Ascending aorta (tissue), 2 donors: ENCODE measurements around the gene TBX3. TPM values are rescaled to one million over a fixed set of nuclear protein-coding genes. Genes with fewer than 3 reads are reported as not detected.

ENCODE experiments used
- DNase-seq, 2 donors: peaks; one replicate each; pipeline ENCODE4 v3.0.0-alpha.2; 2019; ENCODE audit warnings: low spot score in 2 of 2
- H3K27ac ChIP-seq, 2 donors: fragments of 200-600 bp; sonication (generic); one replicate each; pipeline ENCODE4 v1.5.1; 2016 to 2017; ENCODE audit warnings: mild to moderate bottlenecking in 1 of 2
- H3K27me3 ChIP-seq: fragments of 200-600 bp; sonication (generic); one replicate; pipeline ENCODE4 v1.5.1; 2017
- H3K36me3 ChIP-seq, 2 donors: fragments of 200-600 bp; sonication (generic); one replicate each; pipeline ENCODE4 v1.5.1; 2016
- H3K4me1 ChIP-seq, 2 donors: fragments of 200-600 bp; sonication (generic); one replicate each; pipeline ENCODE4 v1.5.1; 2016 to 2017; ENCODE audit warnings: mild to moderate bottlenecking in 1 of 2
- H3K4me3 ChIP-seq, 2 donors: fragments of 200-600 bp; sonication (generic); one replicate each; pipeline ENCODE4 v1.5.1; 2016 to 2017; ENCODE audit warnings: mild to moderate bottlenecking in 1 of 2
- H3K9me3 ChIP-seq, 2 donors: fragments of 200-600 bp; sonication (generic); one replicate each; pipeline ENCODE4 v1.5.1; 2016
- intact Hi-C: fragments of 100-400 bp; cut with DNase I; formaldehyde crosslinking; loops from one replicate; pipeline ENCODE4 v1.15.1; 2023
- total RNA-seq: library from RNA; depleted of rRNA; stranded (reverse); fragments of >200 nt; gene quantifications from one replicate; pipeline ENCODE4 v1.1.0, GENCODE V29; 2016
- TF ChIP-seq, protein P1 (sequence below), 3 experiments: fragments of 200-600 bp in 2 of 3; fragments of 450-650 bp in 1 of 3; sonication (generic) in 2 of 3; IDR thresholded peaks; one replicate each; pipeline ENCODE4 v1.5.1; 2016 to 2019; ENCODE audit warnings: antibody characterized with exemption in 3 of 3, mild to moderate bottlenecking in 1 of 3, moderate library complexity in 1 of 3

TBX3 gene
- total RNA-seq, 1 donor from 2014 or later, result 20.0 TPM

- Histone ChIP-seq H3K9me3 (no peaks in the 10 kb centered on the region), H3K36me3 (no peaks in the 10 kb centered on the region), H3K4me3 (no peak overlapping the region), H3K4me1 (no peaks in the 10 kb centered on the region), H3K27ac (no peak overlapping the region), H3K27me3 (peaks cover 23% of the 10 kb centered on the region)
- no peak for DNase-seq
- TF ChIP-seq, protein P1, sequence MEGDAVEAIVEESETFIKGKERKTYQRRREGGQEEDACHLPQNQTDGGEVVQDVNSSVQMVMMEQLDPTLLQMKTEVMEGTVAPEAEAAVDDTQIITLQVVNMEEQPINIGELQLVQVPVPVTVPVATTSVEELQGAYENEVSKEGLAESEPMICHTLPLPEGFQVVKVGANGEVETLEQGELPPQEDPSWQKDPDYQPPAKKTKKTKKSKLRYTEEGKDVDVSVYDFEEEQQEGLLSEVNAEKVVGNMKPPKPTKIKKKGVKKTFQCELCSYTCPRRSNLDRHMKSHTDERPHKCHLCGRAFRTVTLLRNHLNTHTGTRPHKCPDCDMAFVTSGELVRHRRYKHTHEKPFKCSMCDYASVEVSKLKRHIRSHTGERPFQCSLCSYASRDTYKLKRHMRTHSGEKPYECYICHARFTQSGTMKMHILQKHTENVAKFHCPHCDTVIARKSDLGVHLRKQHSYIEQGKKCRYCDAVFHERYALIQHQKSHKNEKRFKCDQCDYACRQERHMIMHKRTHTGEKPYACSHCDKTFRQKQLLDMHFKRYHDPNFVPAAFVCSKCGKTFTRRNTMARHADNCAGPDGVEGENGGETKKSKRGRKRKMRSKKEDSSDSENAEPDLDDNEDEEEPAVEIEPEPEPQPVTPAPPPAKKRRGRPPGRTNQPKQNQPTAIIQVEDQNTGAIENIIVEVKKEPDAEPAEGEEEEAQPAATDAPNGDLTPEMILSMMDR (IDR thresholded peaks at IDR 0.05), result no peak
- intact Hi-C loops, result no loop called here
Observed at GRCh38 chr12:114698566-114699163, 14.7 kb upstream of the TBX3 start.

GRCh38 chr12:114697741-114698565 lies 14.0 kb upstream of the TBX3 start:
- Histone ChIP-seq H3K4me3 (peak overlapping the region in 1 of 2 donors; percentile 22), H3K27ac (no peak overlapping the region), H3K27me3 (peaks cover 22% of the 10 kb centered on the region), H3K9me3 (no peaks in the 10 kb centered on the region), H3K36me3 (no peaks in the 10 kb centered on the region), H3K4me1 (peaks cover 0 to under 1% of the 10 kb centered on the region in 2 donors)
- intact Hi-C loops, result no loop called here
- TF ChIP-seq, protein P1 (IDR thresholded peaks at IDR 0.05), result no peak
- no peak for DNase-seq

GRCh38 chr12:114697243-114697716 lies 13.3 kb upstream of the TBX3 start:
- TF ChIP-seq, protein P1 (IDR thresholded peaks at IDR 0.05), result no peak
- Histone ChIP-seq H3K4me3 (no peak overlapping the region), H3K27ac (no peak overlapping the region), H3K27me3 (peaks cover 19% of the 10 kb centered on the region), H3K9me3 (no peaks in the 10 kb centered on the region), H3K36me3 (no peaks in the 10 kb centered on the region), H3K4me1 (peaks cover 0 to 2% of the 10 kb centered on the region in 2 donors)
- intact Hi-C loops, result no loop called here
- DNase-seq, result no peak

GRCh38 chr12:114696443-114697242 lies 12.7 kb upstream of the TBX3 start:
- TF ChIP-seq, protein P1 (IDR thresholded peaks at IDR 0.05), result no peak
- intact Hi-C loops, result no loop called here
- peaks cover 19% of the 10 kb centered on the region for H3K27me3 ChIP-seq
- DNase-seq, result no peak
- H3K4me3 ChIP-seq, result no peak overlapping the region
- no peak overlapping the region for H3K27ac ChIP-seq
- no peaks in the 10 kb centered on the region for H3K36me3 ChIP-seq
- H3K9me3 ChIP-seq, result no peaks in the 10 kb centered on the region
- peaks cover 0 to 2% of the 10 kb centered on the region in 2 donors for H3K4me1 ChIP-seq

- no peak overlapping the region for H3K27ac ChIP-seq
- no peak overlapping the region for H3K4me3 ChIP-seq
- no peak for DNase-seq
- peaks cover 16% of the 10 kb centered on the region for H3K27me3 ChIP-seq
- H3K36me3 ChIP-seq, result no peaks in the 10 kb centered on the region
- H3K4me1 ChIP-seq, result peaks cover 0 to 2% of the 10 kb centered on the region in 2 donors
- no peaks in the 10 kb centered on the region for H3K9me3 ChIP-seq
- TF ChIP-seq, protein P1 (IDR thresholded peaks at IDR 0.05), result no peak
- intact Hi-C loops, result no loop called here
Observed at GRCh38 chr12:114695305-114695592, 11.3 kb upstream of the TBX3 start.
